Cardiac fibroblast (primary cell): ENCODE results near the gene BAG5.

Experiments used
- DNase-seq, 2 donors: peaks; one replicate each; pipeline versions ENCODE4 v3.0.0 to v3.0.0-alpha.2; 2010; ENCODE audit warnings: low read depth in 2 of 2
- H3K4me3 ChIP-seq, 2 donors: replicated peaks in 1 of 2; 1 replicate in 1 of 2; 2 replicates in 1 of 2; pipeline ENCODE4 v1.5.1; 2011; ENCODE audit warnings: low read depth in 2 of 2, low read length in 2 of 2, mild to moderate bottlenecking in 2 of 2, moderate library complexity in 1 of 2
- CTCF ChIP-seq: IDR thresholded peaks from one replicate; pipeline ENCODE4 v1.5.1; 2011; ENCODE audit warnings: low read depth, mild to moderate bottlenecking, low read length, inconsistent platforms

The BAG5 gene

GRCh38 chr14:103529383-103530365 is 32.8 kb downstream of the BAG5 start:
- no peak for DNase-seq
- no peak for TF ChIP-seq CTCF
- H3K4me3 ChIP-seq, result peak overlapping the region; percentile 95 to 96

GRCh38 chr14:103528587-103529382 is 33.7 kb downstream of the BAG5 start, which contains the start of gene TRMT61A:
TRMT61A (plus strand) TSS chr14:103529196; CDS start chr14:103529979, 783 bp downstream.
- peak within 1 kb of the TSS; percentile 95 to 96 for H3K4me3 ChIP-seq
- TF ChIP-seq CTCF, result no peak
- peak; percentile 91 to 93 for DNase-seq

GRCh38 chr14:103528146-103528586 is 34.3 kb downstream of the BAG5 start:
- H3K4me3 ChIP-seq, result peak overlapping the region; percentile 95 to 96
- TF ChIP-seq CTCF, result no peak
- DNase-seq, result peak; percentile 22 to 40

GRCh38 chr14:103527408-103528145 is 34.9 kb downstream of the BAG5 start:
- no peak for TF ChIP-seq CTCF
- peak overlapping the region in 1 of 2 donors; percentile 95 for H3K4me3 ChIP-seq
- peak in 1 of 2 donors; percentile 87 for DNase-seq

GRCh38 chr14:103526914-103527248 is 35.6 kb downstream of the BAG5 start:
- DNase-seq, result no peak

More at GRCh38 chr14:103526914-103527248, 35.6 kb downstream of the BAG5 start:
- H3K4me3 ChIP-seq, result no peak overlapping the region
- no peak for TF ChIP-seq CTCF
